WTC11 (cell line): ENCODE measurements around the gene NKX2-3. TPM values are rescaled to one million over a fixed set of nuclear protein-coding genes. Genes with fewer than 3 reads are reported as not detected.

ENCODE experiments used
- ATAC-seq: fragments of 200-7000 bp; cut with Tn5 transposase; 2 replicates; pipeline ENCODE4 v1.10.0; 2021; ENCODE audit warnings: mild to moderate bottlenecking, moderate library complexity
- CTCF ChIA-PET: fragments of 300-600 bp; sonication (Branson Sonifier 250); formaldehyde crosslinking; loops from one replicate; lab custom pipeline; 2021; ENCODE audit warnings: antibody characterized with exemption; lab: Charles Lee
- POLR2A ChIA-PET: fragments of 350-600 bp; sonication (Branson Sonifier 250); formaldehyde crosslinking; loops from one replicate; lab custom pipeline; 2021; ENCODE audit warnings: antibody characterized with exemption; lab: Charles Lee
- DNase-seq: peaks from one replicate; pipeline ENCODE4 v3.0.0; 2021; ENCODE audit warnings: low spot score
- H3K27ac Mint-ChIP-seq: 2 replicates; pipeline ENCODE4 v1.8.0; 2021; ENCODE audit warnings: mixed read lengths
- H3K27me3 Mint-ChIP-seq: 2 replicates; pipeline ENCODE4 v1.8.0; 2021; ENCODE audit warnings: low read depth, mild to moderate bottlenecking, moderate library complexity, mixed read lengths
- H3K36me3 Mint-ChIP-seq: 2 replicates; pipeline ENCODE4 v1.8.0; 2021; ENCODE audit warnings: mixed read lengths
- H3K4me1 Mint-ChIP-seq: 2 replicates; pipeline ENCODE4 v1.8.0; 2022; ENCODE audit warnings: mixed read lengths
- H3K4me3 Mint-ChIP-seq: 2 replicates; pipeline ENCODE4 v1.8.0; 2021; ENCODE audit warnings: mild to moderate bottlenecking, moderate library complexity, mixed read lengths
- H3K9me3 Mint-ChIP-seq: 2 replicates; pipeline ENCODE4 v1.8.0; 2021; ENCODE audit warnings: mixed read lengths
- CBFB ChIP-seq: sonication (generic); formaldehyde crosslinking; IDR thresholded peaks from 2 replicates; pipeline ENCODE4 v1.8.1; 2022; ENCODE audit warnings: mild to moderate bottlenecking, low read depth, missing genetic modification reagents
- FOXK1 ChIP-seq: sonication (generic); formaldehyde crosslinking; IDR thresholded peaks from 2 replicates; pipeline ENCODE4 v1.8.0; 2022; ENCODE audit warnings: mild to moderate bottlenecking, moderate library complexity, missing genetic modification reagents
- GRHL2 ChIP-seq: fragments of 250-450 bp; sonication (Bioruptor Pico); IDR thresholded peaks from 2 replicates; pipeline ENCODE4 v1.8.0; 2022; ENCODE audit warnings: mild to moderate bottlenecking, moderate library complexity; ENCODE audit not compliant: insufficient replicate concordance, severe bottlenecking
- HMGXB4 ChIP-seq: sonication (generic); formaldehyde crosslinking; IDR thresholded peaks from 2 replicates; pipeline ENCODE4 v1.8.1; 2023; ENCODE audit warnings: mild to moderate bottlenecking, moderate library complexity, missing genetic modification reagents
- IRF1 ChIP-seq: sonication (generic); formaldehyde crosslinking; IDR thresholded peaks from 2 replicates; pipeline ENCODE4 v1.8.0; 2023; ENCODE audit warnings: missing genetic modification reagents
- MYBL2 ChIP-seq: sonication (generic); formaldehyde crosslinking; IDR thresholded peaks from 2 replicates; pipeline ENCODE4 v1.8.1; 2023; ENCODE audit warnings: mild to moderate bottlenecking, moderate library complexity, missing genetic modification reagents
- NR3C1 ChIP-seq: sonication (generic); formaldehyde crosslinking; conservative IDR thresholded peaks from 2 replicates; pipeline ENCODE4 v1.8.1; 2023; ENCODE audit warnings: low read depth, mild to moderate bottlenecking, missing genetic modification reagents
- OVOL2 ChIP-seq: fragments of 250-450 bp; sonication (Bioruptor Pico); IDR thresholded peaks from 2 replicates; pipeline ENCODE4 v1.9.0; 2021; ENCODE audit warnings: mild to moderate bottlenecking, borderline replicate concordance
- PREB ChIP-seq: sonication (generic); formaldehyde crosslinking; IDR thresholded peaks from 2 replicates; pipeline ENCODE4 v1.8.1; 2022; ENCODE audit warnings: mild to moderate bottlenecking, missing genetic modification reagents, moderate library complexity, borderline replicate concordance
- PRRX2 ChIP-seq: fragments of 250-450 bp; sonication (Bioruptor Pico); IDR thresholded peaks from 2 replicates; pipeline ENCODE4 v1.8.0; 2021; ENCODE audit warnings: mild to moderate bottlenecking
- RELA ChIP-seq: sonication (generic); formaldehyde crosslinking; IDR thresholded peaks from 2 replicates; pipeline ENCODE4 v1.8.1; 2022; ENCODE audit warnings: missing genetic modification reagents, mild to moderate bottlenecking, borderline replicate concordance
- SMAD3 ChIP-seq: sonication (generic); formaldehyde crosslinking; IDR thresholded peaks from 2 replicates; pipeline ENCODE4 v1.8.0; 2022; ENCODE audit warnings: missing genetic modification reagents, mild to moderate bottlenecking, borderline replicate concordance
- SP1 ChIP-seq: sonication (generic); formaldehyde crosslinking; conservative IDR thresholded peaks from 2 replicates; pipeline ENCODE4 v1.8.1; 2022; ENCODE audit warnings: missing genetic modification reagents
- USF1 ChIP-seq: sonication (generic); formaldehyde crosslinking; IDR thresholded peaks from 2 replicates; pipeline ENCODE4 v1.8.0; 2022; ENCODE audit warnings: mild to moderate bottlenecking, missing genetic modification reagents
- USF2 ChIP-seq: sonication (generic); formaldehyde crosslinking; IDR thresholded peaks from 2 replicates; pipeline ENCODE4 v1.8.1; 2023; ENCODE audit warnings: mild to moderate bottlenecking, missing genetic modification reagents, moderate library complexity
- ZBTB21 ChIP-seq: sonication (generic); formaldehyde crosslinking; IDR thresholded peaks from 2 replicates; pipeline ENCODE4 v1.8.1; 2023; ENCODE audit warnings: mild to moderate bottlenecking, missing genetic modification reagents, borderline replicate concordance
- ZNF121 ChIP-seq: sonication (generic); formaldehyde crosslinking; IDR thresholded peaks from 2 replicates; pipeline ENCODE4 v1.8.0; 2023; ENCODE audit warnings: missing genetic modification reagents
- ZNF281 ChIP-seq: sonication (generic); formaldehyde crosslinking; IDR thresholded peaks from 2 replicates; pipeline ENCODE4 v1.8.0; 2023; ENCODE audit warnings: mild to moderate bottlenecking, missing genetic modification reagents
- ZNF423 ChIP-seq: fragments of 250-450 bp; sonication (Bioruptor Pico); IDR thresholded peaks from 2 replicates; pipeline ENCODE4 v2.1.2; 2022; ENCODE audit warnings: mild to moderate bottlenecking, moderate library complexity
- ZNF425 ChIP-seq: fragments of 250-450 bp; sonication (Bioruptor Pico); conservative IDR thresholded peaks from 2 replicates; pipeline ENCODE4 v1.9.0; 2021; ENCODE audit warnings: mild to moderate bottlenecking
- ZNF532 ChIP-seq: fragments of 250-450 bp; sonication (Bioruptor Pico); IDR thresholded peaks from 2 replicates; pipeline ENCODE4 v1.9.0; 2021; ENCODE audit warnings: mild to moderate bottlenecking, borderline replicate concordance
- ZNF671 ChIP-seq: fragments of 250-450 bp; sonication (Bioruptor Pico); IDR thresholded peaks from 2 replicates; pipeline ENCODE4 v1.8.0; 2021; ENCODE audit warnings: mild to moderate bottlenecking
- total RNA-seq: library from RNA; stranded (reverse); gene quantifications from 3 replicates; pipeline ENCODE4 v1.2.3, GENCODE V29; 2021

The NKX2-3 gene
- total RNA-seq, 1 experiment from 2014 or later, result not detected

GRCh38 chr10:99522470-99523250 is 10.1 kb upstream of the NKX2-3 start:
- Mint-ChIP-seq H3K27me3 (peaks cover 99% of the 10 kb centered on the region), H3K36me3 (no peaks in the 10 kb centered on the region), H3K27ac (no peak overlapping the region), H3K4me3 (peak overlapping the region; percentile 77), H3K9me3 (no peaks in the 10 kb centered on the region), H3K4me1 (peaks cover 68% of the 10 kb centered on the region)
- CTCF ChIA-PET, result interaction anchor here (0.6 to 4.7 kb wide), 3 partner anchors 13 to 1374 kb away, joined by 3 to 29 read pairs (median 17); no protein-coding TSS in a partner anchor
- POLR2A ChIA-PET, result interaction anchor here (1.4 kb wide), 1 partner anchor 13 kb away, joined by 3 read pairs; no protein-coding TSS in a partner anchor
- DNase-seq (peak; percentile 81), ATAC-seq (peak; percentile 53)
- TF ChIP-seq ZBTB21 (CRISPR knock-in tag) (no peak), HMGXB4 (CRISPR knock-in tag) (0 out of 2 replicates have a peak, but pooled peaks have one; percentile 48), ZNF532 (CRISPR knock-in tag) (no peak), SMAD3 (CRISPR knock-in tag) (no peak), PRRX2 (CRISPR knock-in tag) (no peak), GRHL2 (CRISPR knock-in tag) (no peak), RELA (CRISPR knock-in tag) (no peak), PREB (no peak), CBFB (CRISPR knock-in tag) (no peak), USF1 (CRISPR knock-in tag) (no peak), ZNF671 (CRISPR knock-in tag) (no peak), USF2 (CRISPR knock-in tag) (no peak), MYBL2 (CRISPR knock-in tag) (no peak), FOXK1 (CRISPR knock-in tag) (peak; percentile 39; the same call in 1 of the 2 replicates), SP1 (CRISPR knock-in tag) (0 out of 2 replicates have a peak, but pooled peaks have one; percentile 11), ZNF423 (CRISPR knock-in tag) (peak; percentile 74), NR3C1 (CRISPR knock-in tag) (no peak), ZNF425 (no peak), IRF1 (CRISPR knock-in tag) (no peak), OVOL2 (CRISPR knock-in tag) (no peak), ZNF121 (no peak), ZNF281 (CRISPR knock-in tag) (no peak)
